Stimulated activated CD4-positive, alpha-beta T cell treated with anti-CD3 and anti-CD28 coated beads, Interleukin-4, amount 100 ng/mL, for 24 hours (primary cell): ENCODE measurements around the gene HOXA5.

Experiments used
- DNase-seq: peaks from one replicate; pipeline ENCODE4 v3.0.0-alpha.2; 2020

Gene HOXA5

GRCh38 chr7:27170426-27171324 lies 27.2 kb upstream of the HOXA5 start:
- DNase-seq, result no peak

- DNase-seq, result no peak
These were observed 26.4 kb upstream of the HOXA5 start for GRCh38 chr7:27169658-27170425.

GRCh38 chr7:27168265-27168947 lies 24.9 kb upstream of the HOXA5 start:
- no peak for DNase-seq

- DNase-seq, result no peak
These were observed 24.4 kb upstream of the HOXA5 start for GRCh38 chr7:27167916-27168264.

- no peak for DNase-seq
These were observed 23.3 kb upstream of the HOXA5 start for GRCh38 chr7:27166531-27167505.

- DNase-seq, result no peak
These were observed 22.6 kb upstream of the HOXA5 start for GRCh38 chr7:27165996-27166530.

GRCh38 chr7:27165089-27165995 lies 21.9 kb upstream of the HOXA5 start, which contains the start of gene HOXA9:
HOXA9 (minus strand) TSS chr7:27165537; CDS start chr7:27165457, 80 bp downstream.
- no peak for DNase-seq

- DNase-seq, result no peak
These were observed 21.0 kb upstream of the HOXA5 start for GRCh38 chr7:27164367-27165088.

- DNase-seq, result no peak
These were observed 20.5 kb upstream of the HOXA5 start for GRCh38 chr7:27164045-27164366.

GRCh38 chr7:27163288-27164044 lies 20.0 kb upstream of the HOXA5 start:
- DNase-seq, result no peak

- DNase-seq, result no peak
These were observed 19.2 kb upstream of the HOXA5 start for GRCh38 chr7:27162561-27163287.

- DNase-seq, result no peak
These were observed 18.5 kb upstream of the HOXA5 start for GRCh38 chr7:27161721-27162560.

- no peak for DNase-seq
These were observed 17.8 kb upstream of the HOXA5 start for GRCh38 chr7:27161214-27161720.

- DNase-seq, result peak; percentile 89
These were observed 17.2 kb upstream of the HOXA5 start for GRCh38 chr7:27160546-27161213.

GRCh38 chr7:27160145-27160545 lies 16.7 kb upstream of the HOXA5 start:
- DNase-seq, result no peak

GRCh38 chr7:27159266-27160144 lies 16.0 kb upstream of the HOXA5 start:
- no peak for DNase-seq
